Type B pancreatic cell (in vitro differentiated cells): ENCODE data around the gene GMEB2. TPM values are rescaled to one million over a fixed set of nuclear protein-coding genes. Genes with fewer than 3 reads are reported as not detected.

Experiments used
- DNase-seq: peaks from one replicate; pipeline ENCODE4 v3.0.0; 2021; ENCODE audit warnings: mixed read lengths; ENCODE audit not compliant: unreplicated experiment; ENCODE audit errors: extremely low spot score
- H3K27ac Mint-ChIP-seq: 2 replicates; pipeline ENCODE4 v1.8.0; 2021; ENCODE audit warnings: mild to moderate bottlenecking, mixed read lengths
- H3K27me3 Mint-ChIP-seq: 2 replicates; pipeline ENCODE4 v1.8.0; 2021; ENCODE audit warnings: mixed read lengths
- H3K36me3 Mint-ChIP-seq: 2 replicates; pipeline ENCODE4 v1.8.0; 2021; ENCODE audit warnings: mixed read lengths
- H3K4me1 Mint-ChIP-seq: one replicate; pipeline ENCODE4 v1.8.0; 2021; ENCODE audit warnings: mixed read lengths; ENCODE audit not compliant: unreplicated experiment
- H3K4me3 Mint-ChIP-seq: 2 replicates; pipeline ENCODE4 v1.8.0; 2021; ENCODE audit warnings: mild to moderate bottlenecking, mixed read lengths
- H3K9me3 Mint-ChIP-seq: 2 replicates; pipeline ENCODE4 v1.8.0; 2021; ENCODE audit warnings: mixed read lengths
- total RNA-seq: library from RNA; stranded (reverse); gene quantifications from 2 replicates; pipeline ENCODE4 v1.2.1, GENCODE V29; 2021; ENCODE audit warnings: low replicate concordance
- TF ChIP-seq, protein P1 (sequence below): fragments of 200-600 bp; sonication (generic); conservative IDR thresholded peaks from 2 replicates; pipeline ENCODE4 v1.5.0; 2021; ENCODE audit warnings: antibody characterized with exemption, mild to moderate bottlenecking

The GMEB2 gene
- total RNA-seq, 1 donor from 2014 or later: 13.9 TPM

DNA sequence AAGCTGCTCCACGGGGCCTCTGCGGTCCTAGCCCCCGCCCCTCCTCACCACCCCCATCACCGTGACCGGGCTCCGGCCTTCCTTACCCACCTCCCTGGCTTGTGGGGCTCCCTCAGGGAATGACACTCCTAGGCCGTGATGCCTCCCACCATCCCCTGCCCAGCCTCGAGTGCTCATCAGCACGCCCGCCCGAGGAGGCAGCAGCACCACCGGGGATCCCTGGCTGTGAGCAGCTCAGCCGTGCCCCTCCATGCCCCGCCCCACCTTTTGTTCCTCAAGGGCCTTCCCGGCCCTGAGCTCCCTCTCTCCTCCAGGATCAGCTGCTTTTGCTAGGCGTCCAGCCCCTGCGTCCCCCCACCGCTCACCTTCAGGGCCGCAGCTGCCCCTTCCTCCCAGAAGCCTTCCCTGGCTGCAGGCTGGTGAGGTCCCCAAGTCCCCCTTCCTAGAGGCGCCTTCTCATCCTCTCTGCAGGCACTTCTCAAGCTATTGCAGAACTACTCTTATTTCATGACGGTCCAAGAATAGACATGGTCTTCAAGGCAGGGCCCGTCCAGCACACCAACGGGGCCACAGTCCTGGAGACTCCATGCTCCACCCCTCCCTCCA, 69.9 kb downstream of the GMEB2 start:
- TF ChIP-seq, protein P1, sequence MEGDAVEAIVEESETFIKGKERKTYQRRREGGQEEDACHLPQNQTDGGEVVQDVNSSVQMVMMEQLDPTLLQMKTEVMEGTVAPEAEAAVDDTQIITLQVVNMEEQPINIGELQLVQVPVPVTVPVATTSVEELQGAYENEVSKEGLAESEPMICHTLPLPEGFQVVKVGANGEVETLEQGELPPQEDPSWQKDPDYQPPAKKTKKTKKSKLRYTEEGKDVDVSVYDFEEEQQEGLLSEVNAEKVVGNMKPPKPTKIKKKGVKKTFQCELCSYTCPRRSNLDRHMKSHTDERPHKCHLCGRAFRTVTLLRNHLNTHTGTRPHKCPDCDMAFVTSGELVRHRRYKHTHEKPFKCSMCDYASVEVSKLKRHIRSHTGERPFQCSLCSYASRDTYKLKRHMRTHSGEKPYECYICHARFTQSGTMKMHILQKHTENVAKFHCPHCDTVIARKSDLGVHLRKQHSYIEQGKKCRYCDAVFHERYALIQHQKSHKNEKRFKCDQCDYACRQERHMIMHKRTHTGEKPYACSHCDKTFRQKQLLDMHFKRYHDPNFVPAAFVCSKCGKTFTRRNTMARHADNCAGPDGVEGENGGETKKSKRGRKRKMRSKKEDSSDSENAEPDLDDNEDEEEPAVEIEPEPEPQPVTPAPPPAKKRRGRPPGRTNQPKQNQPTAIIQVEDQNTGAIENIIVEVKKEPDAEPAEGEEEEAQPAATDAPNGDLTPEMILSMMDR: no peak
- DNase-seq: no peak
- H3K27ac Mint-ChIP-seq: no peak overlapping the region
- H3K4me1 Mint-ChIP-seq: peaks cover 3% of the 10 kb centered on the region
- no peaks in the 10 kb centered on the region for H3K27me3 Mint-ChIP-seq
- no peaks in the 10 kb centered on the region for H3K9me3 Mint-ChIP-seq
- H3K36me3 Mint-ChIP-seq: peaks cover 3% of the 10 kb centered on the region
- H3K4me3 Mint-ChIP-seq: peak overlapping the region; percentile 55

- Mint-ChIP-seq H3K4me3 (no peak overlapping the region), H3K27ac (no peak overlapping the region), H3K9me3 (no peaks in the 10 kb centered on the region), H3K36me3 (peaks cover 3% of the 10 kb centered on the region), H3K4me1 (peaks cover 3% of the 10 kb centered on the region), H3K27me3 (no peaks in the 10 kb centered on the region)
- TF ChIP-seq, protein P1: no peak
- no peak for DNase-seq
These were observed 71.1 kb downstream of the GMEB2 start for GRCh38 chr20:63555661-63556381.

- Mint-ChIP-seq H3K9me3 (no peaks in the 10 kb centered on the region), H3K27ac (no peak overlapping the region), H3K4me1 (peaks cover 3% of the 10 kb centered on the region), H3K36me3 (no peaks in the 10 kb centered on the region), H3K4me3 (peak overlapping the region; percentile 74), H3K27me3 (no peaks in the 10 kb centered on the region)
- TF ChIP-seq, protein P1: no peak
- DNase-seq: no peak
These were observed 72.3 kb downstream of the GMEB2 start for GRCh38 chr20:63554361-63555278.

DNA sequence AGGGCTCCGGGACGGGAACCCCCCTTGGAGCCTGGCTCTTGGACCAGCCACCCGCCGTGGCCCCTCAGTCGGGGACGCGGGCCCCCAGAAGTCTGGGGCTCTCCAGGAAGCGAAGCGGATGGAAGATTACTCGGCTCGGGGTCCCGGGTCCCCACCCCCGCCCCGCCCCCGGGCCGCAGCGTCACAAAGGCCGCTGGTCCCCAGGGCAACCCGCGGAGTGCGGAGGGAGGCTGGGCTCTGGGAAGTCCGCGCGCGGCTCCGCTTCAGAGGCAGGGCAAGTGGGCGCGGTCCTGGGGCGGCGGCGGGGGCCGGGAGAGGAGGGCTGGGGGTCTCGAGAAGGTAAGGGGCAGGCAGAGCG, 73.0 kb downstream of the GMEB2 start, which contains the start of gene FNDC11:
TSS of gene FNDC11 (plus strand) at position 227 of the 358 bp plus-strand sequence. CDS start 1,505 bp downstream, outside the sequence.
- H3K36me3 Mint-ChIP-seq: no peaks in the 10 kb centered on the region
- TF ChIP-seq, protein P1: no peak
- H3K4me3 Mint-ChIP-seq: peak within 1 kb of the TSS; percentile 74
- H3K27me3 Mint-ChIP-seq: no peaks in the 10 kb centered on the region
- H3K9me3 Mint-ChIP-seq: no peaks in the 10 kb centered on the region
- DNase-seq: no peak
- H3K4me1 Mint-ChIP-seq: peaks cover 3% of the 10 kb centered on the region
- H3K27ac Mint-ChIP-seq: no peak within 1 kb of the TSS

DNA sequence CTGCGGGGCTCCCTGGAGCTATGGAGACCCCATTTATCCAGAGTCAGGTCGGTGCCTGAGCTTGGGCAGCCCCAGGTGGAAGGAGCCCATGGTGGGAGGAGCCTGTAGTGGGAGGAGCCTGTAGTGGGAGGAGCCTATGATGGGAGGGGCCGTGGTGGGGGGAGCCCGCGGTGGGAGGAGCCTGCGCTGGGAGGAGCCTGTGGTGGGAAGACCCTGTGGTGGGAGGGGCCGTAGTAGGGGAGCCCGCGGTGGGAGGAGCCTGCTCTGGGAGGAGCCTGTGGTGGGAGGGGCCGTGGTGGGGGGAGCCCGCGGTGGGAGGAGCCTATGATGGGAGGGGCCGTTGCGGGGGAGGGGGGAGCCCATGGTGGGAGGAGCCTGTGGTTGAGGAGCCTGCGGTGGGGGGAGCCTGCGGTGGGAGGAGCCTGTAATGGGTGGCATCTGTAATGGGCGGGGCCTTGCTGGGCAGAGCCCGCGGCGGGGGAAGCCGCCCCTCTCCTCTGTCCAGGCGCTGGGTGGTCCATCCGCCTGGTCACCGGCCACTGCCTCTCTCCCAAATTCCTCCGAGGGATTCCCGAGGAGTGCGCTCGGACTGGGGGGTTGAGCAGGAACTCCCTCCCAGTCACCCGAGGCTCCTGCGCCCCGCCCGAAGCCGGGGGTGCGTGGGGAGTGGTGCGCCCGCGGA, 73.5 kb downstream of the GMEB2 start:
- H3K27ac Mint-ChIP-seq: no peak overlapping the region
- H3K4me1 Mint-ChIP-seq: peaks cover 3% of the 10 kb centered on the region
- peak; percentile 89 for DNase-seq
- no peaks in the 10 kb centered on the region for H3K27me3 Mint-ChIP-seq
- no peaks in the 10 kb centered on the region for H3K36me3 Mint-ChIP-seq
- TF ChIP-seq, protein P1: no peak
- peak overlapping the region; percentile 14 for H3K4me3 Mint-ChIP-seq
- no peaks in the 10 kb centered on the region for H3K9me3 Mint-ChIP-seq
